NCI-H2171 (cell line): ENCODE results near the gene ENPP5.

ENCODE experiments used
- DNase-seq: peaks from one replicate; lab custom pipeline; 2025; lab: John Stamatoyannopoulos, UW

Gene ENPP5, protein sequence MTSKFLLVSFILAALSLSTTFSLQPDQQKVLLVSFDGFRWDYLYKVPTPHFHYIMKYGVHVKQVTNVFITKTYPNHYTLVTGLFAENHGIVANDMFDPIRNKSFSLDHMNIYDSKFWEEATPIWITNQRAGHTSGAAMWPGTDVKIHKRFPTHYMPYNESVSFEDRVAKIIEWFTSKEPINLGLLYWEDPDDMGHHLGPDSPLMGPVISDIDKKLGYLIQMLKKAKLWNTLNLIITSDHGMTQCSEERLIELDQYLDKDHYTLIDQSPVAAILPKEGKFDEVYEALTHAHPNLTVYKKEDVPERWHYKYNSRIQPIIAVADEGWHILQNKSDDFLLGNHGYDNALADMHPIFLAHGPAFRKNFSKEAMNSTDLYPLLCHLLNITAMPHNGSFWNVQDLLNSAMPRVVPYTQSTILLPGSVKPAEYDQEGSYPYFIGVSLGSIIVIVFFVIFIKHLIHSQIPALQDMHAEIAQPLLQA

DNA sequence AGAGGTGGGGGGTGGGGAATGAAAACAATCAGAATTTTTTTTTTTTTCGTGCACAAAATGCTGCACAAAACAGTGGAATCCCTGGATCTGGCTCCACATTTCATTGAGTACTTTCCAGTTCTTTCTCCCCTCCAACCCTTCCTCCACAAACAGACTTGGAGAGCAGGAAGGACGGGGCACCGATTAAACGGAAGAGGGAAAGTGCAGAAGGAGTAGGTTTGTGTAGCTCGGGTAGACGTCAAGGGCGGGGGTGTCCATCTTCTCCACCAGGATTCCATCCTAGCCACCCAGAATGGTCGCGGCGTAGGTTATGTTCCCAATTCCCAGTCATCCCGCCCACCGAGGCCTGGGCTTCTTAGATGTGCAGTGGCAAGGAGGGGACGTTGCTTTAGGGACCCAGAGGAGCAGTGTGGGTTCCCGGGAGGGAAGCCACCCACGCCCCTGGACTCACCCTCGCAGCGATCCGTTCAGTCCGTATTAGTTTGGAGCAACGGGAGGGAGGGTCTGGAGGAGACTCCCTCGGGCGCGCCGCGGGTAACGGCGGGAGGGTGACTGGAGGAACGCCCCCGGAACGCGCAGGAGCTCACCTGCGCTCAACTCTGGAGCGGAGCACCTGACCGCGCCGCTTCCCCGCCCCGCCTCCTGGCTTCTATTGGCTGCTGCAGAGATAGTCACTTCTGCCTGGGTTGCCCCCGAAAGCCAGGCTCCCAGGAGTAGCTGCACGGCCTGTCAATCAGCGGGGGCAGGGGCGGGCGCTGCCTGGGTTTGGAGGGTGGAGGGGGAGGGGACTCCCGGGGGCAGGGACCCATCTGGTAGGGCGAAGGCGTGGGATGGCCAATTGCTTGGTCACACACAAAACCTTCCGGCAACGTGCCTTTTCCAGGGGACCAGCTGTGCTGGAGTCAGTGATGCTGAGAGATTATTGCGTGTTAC lies at the start of gene ENPP5:
Gene ENPP5 (minus strand): TSS at position 624 of the 933 bp plus-strand sequence. CDS start 2,718 bp downstream, outside the sequence.
- peak; percentile 91 for DNase-seq

DNA sequence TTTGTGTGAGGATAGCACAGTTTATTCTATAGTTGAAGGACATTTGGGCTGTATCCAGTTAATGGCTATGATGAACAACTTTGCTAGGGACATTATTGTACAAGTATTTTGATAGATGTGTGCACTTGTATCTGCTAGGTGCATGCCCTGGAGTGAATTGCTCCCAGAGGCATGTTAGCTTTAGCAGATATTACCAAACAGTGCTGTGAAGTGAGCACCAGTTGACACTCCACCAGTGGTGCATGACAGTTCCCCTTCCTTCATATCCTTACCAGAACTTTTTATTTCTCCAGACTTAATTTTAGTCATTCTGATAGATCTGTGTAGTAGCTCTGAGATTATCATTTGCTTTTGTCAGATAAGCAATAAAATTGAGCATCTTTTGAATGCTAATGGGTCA lies 48.9 kb upstream of the ENPP5 start:
- DNase-seq, result no peak

DNA sequence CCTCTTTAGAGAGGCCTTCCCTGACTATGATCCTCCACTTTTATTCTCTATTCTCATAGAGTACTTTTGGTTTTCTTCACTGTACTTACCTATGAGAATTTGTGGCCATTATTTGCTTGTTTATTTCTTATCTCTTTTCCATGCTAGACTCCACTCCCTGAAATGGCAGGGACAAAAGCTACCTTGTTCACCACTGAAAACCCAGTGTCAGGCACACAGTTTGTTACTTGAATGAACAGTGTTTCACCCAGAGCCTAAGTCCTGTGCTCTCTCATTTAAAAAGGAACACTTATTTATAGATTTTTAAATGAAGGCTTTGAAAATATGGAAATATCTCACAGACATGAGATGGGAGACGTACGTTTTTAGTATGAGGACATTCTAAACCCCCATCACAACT lies 47.7 kb upstream of the ENPP5 start:
- no peak for DNase-seq

DNA sequence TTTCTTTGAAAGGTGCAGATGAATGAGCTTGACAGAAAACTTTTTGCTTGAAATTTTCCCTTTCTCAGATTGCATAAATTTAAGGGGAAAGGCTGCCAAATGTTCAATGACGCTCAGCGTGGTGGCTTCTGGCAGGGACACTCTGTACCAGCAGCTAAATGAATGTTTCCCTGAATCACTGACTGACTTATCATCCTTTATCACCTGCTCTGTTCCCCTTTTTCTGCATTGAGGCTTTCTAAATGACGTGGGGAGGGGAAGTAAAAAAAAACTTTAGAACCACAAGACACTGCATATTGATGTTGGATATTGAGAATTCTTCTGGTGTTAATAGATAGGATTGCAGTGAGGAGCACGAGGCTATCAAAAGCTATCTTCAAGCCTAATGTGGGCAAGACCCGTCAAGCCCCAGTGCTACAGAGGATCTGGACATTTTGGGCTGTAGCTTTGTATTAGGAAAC lies 46.9 kb upstream of the ENPP5 start:
- no peak for DNase-seq

DNA sequence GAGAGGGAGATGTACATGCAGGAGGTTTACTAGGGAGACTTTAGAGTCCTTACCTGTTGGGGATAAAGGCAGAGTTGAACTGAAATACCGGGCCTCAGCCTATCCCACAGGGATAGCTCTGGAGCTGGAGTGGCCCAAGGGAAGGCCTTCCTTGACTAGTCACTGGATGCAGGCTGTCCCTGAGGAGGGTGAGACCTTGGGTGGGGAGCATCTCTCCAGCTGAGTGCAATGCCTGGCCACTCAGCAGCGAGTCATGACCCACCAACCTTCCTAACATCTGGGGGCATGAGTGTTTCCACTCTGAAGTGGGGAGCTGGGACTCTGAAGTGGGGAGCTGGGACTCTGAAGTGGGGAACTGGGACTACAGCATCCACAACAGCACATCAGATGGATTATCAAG lies 46.1 kb upstream of the ENPP5 start:
- DNase-seq, result no peak

DNA sequence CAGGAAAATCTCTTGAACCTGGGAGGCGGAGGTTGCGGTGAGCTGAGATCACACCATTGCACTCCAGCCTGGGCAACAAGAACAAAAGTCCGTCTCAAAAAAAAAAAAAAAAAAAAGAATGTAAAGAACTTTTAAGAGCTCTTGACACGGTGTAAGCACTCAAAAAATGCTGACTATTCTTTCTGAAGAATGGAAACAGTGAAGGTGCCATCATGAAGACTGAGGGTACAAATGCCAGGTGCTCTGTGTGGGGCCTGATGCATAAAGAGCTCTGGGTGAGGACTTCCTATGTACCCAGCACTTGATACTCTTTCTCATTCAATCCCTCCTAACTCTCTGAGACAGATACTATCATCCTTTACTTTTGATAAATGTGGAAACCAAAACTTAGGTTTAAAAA lies 45.0 kb upstream of the ENPP5 start:
- DNase-seq, result no peak

DNA sequence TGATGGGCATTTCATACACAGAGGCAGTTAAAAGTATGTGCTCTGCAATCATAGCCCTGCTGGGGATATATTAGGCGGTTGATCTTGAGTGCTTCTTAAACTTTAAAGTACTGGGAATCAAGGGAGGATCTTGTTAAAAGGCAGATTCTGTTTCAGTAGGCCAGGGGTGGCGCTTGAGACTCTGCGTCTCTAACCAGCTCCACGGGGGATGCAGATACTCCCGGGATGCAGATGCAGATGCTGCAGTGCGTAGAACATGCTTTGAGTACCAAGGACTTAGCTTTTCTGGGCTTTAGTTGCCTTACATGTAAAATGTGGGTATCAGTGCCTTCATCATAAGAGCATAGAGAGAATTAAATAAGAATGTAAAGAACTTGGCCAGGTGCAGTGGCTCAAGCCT lies 44.4 kb upstream of the ENPP5 start:
- no peak for DNase-seq

DNA sequence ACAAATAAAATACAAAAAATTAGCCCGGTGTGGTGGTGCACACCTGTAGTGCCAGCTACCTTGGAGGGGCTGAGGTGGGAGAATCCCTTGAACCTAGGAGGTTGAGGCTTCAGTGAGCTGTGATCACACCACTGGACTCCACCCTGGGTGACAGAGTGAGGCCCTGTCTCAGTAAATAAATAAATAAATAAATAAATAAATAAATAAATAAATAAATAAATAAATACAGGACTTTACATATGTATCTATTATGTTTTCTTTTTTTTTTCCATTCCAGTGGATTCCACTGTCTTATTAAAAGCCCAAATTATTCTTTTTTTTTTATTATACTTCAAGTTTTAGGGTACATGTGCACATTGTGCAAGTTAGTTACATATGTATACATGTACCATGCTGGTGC lies 41.1 kb upstream of the ENPP5 start:
- DNase-seq, result no peak

DNA sequence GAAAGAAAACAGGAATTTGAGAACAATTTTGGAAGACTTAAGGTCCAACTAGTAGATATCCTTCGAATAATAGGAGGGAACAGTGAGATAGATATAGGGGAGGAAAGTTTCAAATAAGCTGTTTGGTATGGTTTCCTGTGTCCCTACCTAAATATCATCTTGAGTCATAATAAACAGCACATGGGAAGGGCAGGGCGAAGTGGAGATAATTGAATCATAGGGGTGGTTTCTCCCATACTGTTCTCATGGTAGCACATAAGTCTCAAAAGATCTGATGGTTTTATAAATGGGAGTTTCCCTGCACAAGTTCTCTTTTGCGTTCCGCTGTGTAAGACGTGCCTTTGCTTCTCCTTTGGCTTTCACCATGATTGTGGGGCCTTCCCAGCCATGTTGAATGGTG lies 39.5 kb upstream of the ENPP5 start:
- DNase-seq, result no peak

DNA sequence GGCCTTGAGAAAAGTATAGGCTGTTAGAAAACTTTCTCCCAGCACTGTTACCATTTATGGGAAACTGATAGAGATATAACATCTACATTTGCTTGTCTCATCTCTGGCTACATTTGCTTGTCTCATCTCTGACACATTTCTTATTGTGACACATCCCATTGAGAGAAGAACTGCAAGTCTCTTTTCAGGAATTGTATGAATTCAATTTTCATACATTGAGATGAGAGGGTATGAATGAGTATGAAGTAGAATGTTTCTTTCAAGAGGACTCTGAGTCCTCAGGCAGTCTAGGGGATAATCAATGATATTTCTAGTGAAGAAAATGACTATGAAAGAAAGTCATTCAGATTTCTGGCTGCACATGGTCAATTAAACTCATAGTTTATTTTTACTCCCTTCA lies 37.5 kb upstream of the ENPP5 start:
- DNase-seq, result no peak

DNA sequence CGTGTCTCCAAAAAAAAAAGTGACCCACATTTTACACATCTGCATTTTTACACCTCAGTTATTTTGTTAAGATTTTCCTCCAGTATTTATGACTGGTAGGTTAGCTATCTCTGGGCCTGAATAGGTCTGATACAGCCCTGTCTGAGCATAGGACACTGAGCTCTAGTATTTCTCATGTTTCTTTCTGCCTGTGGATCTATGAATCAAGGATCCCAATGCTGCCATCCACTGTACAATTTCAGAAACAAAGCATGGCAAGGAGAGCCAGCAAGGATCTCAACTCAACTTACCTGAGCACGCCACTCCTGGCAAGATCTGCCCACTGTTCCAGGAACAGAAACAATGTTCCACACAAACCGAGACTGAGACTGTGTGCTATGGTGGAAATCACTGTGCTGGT lies 36.4 kb upstream of the ENPP5 start:
- no peak for DNase-seq

DNA sequence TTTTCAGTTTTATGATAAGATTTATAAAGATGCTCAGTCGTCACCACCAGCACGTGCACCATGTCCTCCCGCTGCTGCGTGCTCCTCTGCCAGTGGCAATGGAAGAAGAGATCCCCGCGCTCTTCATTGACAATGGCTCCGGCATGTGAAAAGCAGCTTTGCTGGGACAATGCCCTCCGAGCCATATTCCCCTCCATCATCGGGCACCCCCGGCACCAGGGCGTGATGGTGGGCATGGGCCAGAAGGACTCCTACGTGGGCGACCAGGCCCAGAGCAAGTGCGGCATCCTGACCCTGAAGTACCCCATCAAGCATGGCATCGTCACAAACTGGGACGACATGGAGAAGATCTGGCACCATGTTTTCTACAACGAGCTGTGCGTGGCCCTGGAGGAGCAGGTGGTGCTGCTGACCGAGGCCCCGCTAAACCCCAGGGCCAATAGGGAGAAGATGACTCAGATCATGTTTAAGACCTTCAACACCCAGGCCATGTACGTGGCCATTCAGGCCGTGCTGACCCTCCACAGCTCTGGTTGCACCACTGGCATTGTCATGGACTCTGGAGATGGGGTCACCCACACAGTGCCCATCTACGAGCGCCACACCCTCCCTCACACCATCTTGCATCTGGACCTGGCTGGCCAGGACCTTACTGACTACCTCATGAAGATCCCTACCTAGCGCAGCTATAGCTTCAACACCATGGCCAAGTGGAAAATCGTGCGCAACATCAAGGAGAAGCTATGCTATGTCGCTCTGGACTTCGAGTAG lies 34.3 kb upstream of the ENPP5 start:
- no peak for DNase-seq

DNA sequence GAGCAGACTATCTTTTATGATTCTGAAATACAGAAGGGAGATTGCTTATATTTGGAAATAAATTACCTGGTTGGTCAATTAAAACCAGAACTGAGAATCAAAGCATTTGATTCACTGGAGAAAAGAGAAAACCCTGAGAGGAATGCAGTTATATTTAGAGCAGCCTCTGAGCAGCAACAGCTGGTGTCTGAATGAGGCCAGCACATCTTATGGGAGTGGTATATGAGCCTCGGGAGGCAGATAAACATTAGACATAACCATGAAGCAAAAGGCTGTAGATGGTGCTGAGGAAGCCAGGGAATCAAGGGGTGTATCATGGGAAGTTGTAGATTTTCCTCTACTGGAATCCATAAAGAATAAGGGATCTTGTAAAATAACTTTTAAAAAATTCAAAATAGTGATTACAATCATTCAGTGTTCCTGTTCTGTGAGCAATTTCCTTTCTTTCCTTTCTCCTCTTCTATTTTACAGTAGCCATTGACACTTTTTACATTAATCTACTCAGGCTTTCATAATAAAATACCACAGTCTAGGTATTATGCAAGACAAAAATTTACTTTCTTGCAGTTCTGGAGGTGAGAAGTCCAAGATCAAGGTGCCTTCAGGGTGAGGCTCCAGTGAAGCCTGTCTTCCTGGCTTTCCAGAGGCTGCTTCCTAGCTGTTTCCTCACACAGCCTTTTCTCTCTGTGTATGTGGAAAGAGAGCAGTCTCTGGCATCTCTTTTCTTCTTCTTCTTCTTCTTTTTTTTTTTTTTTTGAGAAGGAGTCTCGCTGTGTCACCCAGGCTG lies 32.8 kb upstream of the ENPP5 start:
- no peak for DNase-seq

DNA sequence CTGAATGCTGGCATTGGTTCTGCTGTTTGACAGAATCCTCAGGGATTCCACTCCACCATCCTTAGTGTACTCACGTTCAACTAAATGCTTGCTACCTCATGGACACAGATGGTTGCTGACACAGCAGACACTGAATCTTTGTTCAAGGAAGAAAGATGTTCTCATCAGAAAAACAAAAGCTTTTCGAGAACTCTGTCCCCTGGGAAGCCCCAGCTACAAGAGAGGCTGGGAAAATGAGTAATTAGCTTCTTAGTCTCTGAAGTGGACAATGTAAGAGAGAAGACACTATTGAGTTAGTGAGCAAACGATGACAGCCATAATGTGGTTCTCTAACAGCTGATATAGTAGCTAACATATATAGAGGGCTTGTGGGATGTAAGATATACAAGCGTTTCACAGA lies 30.9 kb upstream of the ENPP5 start:
- DNase-seq, result no peak

DNA sequence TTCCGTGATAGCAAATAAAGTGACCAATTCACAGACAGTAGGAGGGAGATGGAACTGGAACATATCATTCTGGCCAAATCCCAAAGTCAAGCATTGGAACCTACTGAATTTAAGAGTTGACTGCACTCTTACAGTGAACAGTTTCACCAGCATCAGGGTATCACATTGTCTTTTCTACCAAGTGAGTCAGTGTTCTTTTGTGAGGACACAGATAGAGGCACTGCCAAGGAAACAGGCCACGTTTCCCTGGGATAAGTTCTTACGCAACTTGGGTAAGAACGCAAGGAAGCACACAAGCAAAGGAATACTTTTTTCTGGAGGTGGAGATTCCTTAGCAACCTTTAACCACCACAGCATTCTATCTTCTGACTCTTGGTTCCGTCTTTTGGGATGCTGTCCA lies 28.6 kb upstream of the ENPP5 start:
- DNase-seq, result no peak

DNA sequence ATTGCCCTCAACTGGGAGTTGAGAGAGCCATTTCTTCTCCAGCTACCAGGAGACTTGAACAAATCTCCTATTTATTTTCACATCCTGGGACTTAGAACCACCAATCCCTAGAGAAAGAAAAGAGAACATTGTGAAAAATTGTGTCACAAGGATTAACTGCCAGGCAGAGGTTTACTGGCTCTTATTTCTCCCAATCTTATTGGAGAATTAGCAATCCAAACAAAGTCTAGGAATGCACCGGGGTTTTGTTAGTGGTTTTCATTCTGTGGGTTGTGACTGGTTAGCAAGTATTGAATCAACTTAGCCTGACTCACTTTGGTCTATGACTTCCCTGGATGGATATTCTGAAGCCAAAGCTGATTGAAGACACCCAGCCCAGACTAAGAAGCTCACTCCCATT lies 21.2 kb upstream of the ENPP5 start:
- DNase-seq, result no peak

DNA sequence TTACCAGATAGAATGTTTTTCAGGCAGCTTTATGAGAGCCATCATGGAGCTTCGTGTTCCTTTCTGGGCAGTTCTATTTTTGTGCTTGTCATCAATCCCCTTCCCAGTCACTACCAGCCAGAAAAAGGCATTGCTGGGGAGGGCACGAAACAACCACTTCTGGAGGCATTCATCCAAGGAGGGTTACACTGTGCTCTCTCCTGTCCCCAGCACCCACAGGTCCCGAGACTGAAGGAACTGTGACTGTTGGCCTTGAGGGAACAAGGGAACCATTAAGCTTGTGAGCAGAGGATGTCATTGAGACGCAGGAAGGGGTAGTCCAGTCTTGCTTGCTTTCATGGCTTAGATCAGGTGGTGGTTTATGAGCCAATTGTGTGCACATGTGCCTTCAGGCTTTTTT lies 20.1 kb upstream of the ENPP5 start:
- no peak for DNase-seq

DNA sequence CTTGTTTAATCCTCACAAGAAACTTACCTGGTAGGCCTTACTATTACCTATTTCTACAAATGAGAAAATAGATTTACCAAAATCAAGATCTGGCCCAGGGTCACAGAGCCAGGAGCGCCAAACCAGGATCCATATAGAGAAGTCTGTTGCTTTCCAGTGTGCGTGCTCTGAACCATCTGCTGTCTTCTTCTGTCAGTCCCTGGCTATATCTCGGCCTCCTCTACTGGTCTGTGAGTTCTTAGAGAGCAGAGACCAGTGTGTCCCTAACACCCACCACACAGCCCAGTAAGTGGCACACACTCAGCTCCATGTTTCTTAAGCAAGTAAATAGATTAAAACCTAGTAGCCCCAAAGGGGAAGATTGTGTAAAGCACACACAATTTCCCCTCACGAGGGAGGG lies 18.9 kb upstream of the ENPP5 start:
- DNase-seq, result no peak

DNA sequence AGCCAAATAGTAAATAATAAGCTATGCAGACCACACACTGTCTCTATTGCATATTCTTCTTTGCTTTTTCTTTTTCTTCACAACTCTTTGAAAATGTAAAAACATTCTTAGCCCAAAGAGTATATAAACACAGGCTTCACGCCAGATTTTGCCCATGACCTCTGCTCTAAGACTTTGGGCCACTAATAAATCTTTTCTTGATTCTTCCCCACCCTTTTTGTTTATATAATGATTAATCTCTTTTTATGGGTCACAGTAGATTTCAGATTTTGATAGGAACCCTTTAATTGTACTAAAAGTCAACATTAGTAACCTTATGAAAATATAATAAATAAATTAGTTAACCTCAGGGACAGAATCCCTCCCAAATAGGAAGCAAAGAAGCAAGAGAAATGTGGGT lies 15.8 kb upstream of the ENPP5 start:
- no peak for DNase-seq

DNA sequence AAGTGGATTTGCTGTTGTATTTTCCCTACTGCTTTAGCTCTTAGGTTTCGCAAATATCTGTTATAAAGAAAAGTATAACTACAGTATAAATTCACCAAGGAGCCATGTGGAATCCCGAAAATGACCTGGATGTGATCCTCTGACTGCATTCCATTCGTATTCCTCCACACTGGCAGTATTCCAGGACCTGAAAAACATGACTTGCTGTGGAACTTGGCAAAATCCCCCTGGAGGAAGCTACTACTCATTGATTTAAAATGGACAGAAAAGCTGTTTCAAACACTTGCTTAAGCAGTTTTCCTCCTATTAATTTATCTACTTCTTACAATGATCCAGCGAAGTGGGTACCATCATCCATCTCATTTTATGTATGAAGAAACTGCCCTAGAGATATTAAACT lies 13.3 kb upstream of the ENPP5 start:
- no peak for DNase-seq

DNA sequence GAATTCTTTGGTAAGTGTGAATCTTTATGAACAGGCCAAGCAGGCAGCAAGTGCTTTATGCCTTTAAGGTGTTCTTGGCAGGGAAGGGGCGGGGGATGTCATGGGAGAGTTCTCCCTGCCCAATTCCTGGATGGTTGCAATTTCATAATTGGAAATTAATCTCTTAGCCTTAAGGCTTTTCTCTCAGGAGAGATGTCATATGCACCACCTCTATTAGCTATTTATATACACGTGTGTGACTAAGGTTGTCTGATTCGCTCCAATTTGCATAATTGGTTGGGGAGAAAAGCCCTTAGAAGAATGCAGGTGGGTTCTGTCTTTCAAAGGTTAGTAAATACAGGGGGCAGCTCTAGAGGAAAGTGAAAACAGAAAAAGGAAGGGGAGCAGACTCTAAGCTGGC lies 5.2 kb upstream of the ENPP5 start:
- no peak for DNase-seq
